Body of pancreas (tissue), 4 donors: ENCODE data around the gene PARP2.

Source experiments
- POLR2A ChIP-seq, 3 donors: fragments of 450-650 bp; IDR thresholded peaks; one replicate each; pipeline ENCODE4 v1.6.1; 2016; ENCODE audit warnings: antibody characterized with exemption in 3 of 3, mild to moderate bottlenecking in 2 of 3
- TF ChIP-seq, protein P1 (sequence below), 7 experiments: fragments of 450-650 bp in 4 of 7; fragments of 200-600 bp in 3 of 7; sonication (generic) in 3 of 7; IDR thresholded peaks; one replicate each; pipeline ENCODE4 v1.5.1; 2016 to 2019; ENCODE audit warnings: antibody characterized with exemption in 7 of 7

DNA sequence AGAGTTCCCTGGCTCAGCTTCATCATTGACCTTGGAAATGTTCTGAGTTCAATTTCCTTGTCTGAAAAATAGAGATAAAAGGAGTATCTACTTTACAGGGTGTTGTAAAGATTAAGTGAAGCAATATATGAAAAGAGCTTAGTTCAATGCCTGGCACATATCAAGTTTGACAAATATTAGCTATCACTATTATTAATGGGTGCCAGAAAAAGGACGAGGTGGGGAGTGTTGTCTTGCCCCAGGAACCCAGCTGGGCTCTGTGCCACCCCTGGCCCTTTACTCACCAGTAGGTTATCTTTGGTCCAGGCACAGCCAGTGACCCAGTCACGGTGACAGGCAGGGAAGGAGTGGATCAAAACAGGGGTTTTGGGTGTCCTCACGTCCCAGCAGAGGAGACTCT is 32.0 kb downstream of the PARP2 start:
- TF ChIP-seq POLR2A (IDR thresholded peaks at IDR 0.05) = no peak
- TF ChIP-seq, protein P1, sequence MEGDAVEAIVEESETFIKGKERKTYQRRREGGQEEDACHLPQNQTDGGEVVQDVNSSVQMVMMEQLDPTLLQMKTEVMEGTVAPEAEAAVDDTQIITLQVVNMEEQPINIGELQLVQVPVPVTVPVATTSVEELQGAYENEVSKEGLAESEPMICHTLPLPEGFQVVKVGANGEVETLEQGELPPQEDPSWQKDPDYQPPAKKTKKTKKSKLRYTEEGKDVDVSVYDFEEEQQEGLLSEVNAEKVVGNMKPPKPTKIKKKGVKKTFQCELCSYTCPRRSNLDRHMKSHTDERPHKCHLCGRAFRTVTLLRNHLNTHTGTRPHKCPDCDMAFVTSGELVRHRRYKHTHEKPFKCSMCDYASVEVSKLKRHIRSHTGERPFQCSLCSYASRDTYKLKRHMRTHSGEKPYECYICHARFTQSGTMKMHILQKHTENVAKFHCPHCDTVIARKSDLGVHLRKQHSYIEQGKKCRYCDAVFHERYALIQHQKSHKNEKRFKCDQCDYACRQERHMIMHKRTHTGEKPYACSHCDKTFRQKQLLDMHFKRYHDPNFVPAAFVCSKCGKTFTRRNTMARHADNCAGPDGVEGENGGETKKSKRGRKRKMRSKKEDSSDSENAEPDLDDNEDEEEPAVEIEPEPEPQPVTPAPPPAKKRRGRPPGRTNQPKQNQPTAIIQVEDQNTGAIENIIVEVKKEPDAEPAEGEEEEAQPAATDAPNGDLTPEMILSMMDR (IDR thresholded peaks at IDR 0.05) = no peak
